GM23338 (cell line): ENCODE results near the gene CHST2. TPM values are rescaled to one million over a fixed set of nuclear protein-coding genes. Genes with fewer than 3 reads are reported as not detected.

Source experiments
- ATAC-seq: fragments of 200-7000 bp; cut with Tn5 transposase; 3 replicates; pipeline ENCODE4 v1.9.1; 2020
- DNase-seq: peaks from one replicate; pipeline ENCODE4 v3.0.0-alpha.2; 2015; ENCODE audit warnings: low spot score
- H2AFZ ChIP-seq: fragments of 200-600 bp; sonication (generic); 2 replicates; pipeline ENCODE4 v1.8.0; 2016; ENCODE audit warnings: antibody characterized with exemption, mild to moderate bottlenecking, moderate library complexity
- H3F3A ChIP-seq: fragments of 200-600 bp; sonication (generic); replicated peaks from 2 replicates; pipeline ENCODE4 v1.8.0; 2017; ENCODE audit warnings: antibody characterized with exemption, mixed run types, low read depth
- H3K27ac ChIP-seq: fragments of 200-600 bp; sonication (generic); 2 replicates; pipeline ENCODE4 v1.6.1; 2016; ENCODE audit warnings: low read depth
- H3K27me3 ChIP-seq: fragments of 200-600 bp; sonication (generic); 2 replicates; pipeline ENCODE4 v1.8.0; 2016; ENCODE audit warnings: mild to moderate bottlenecking, mixed run types, moderate library complexity; ENCODE audit not compliant: insufficient read depth
- H3K36me3 ChIP-seq: fragments of 200-600 bp; sonication (generic); 2 replicates; pipeline ENCODE4 v1.8.0; 2016; ENCODE audit warnings: mild to moderate bottlenecking; ENCODE audit not compliant: insufficient read depth
- H3K4me1 ChIP-seq: fragments of 200-600 bp; sonication (generic); 2 replicates; pipeline ENCODE4 v1.8.0; 2016; ENCODE audit warnings: mild to moderate bottlenecking, moderate library complexity; ENCODE audit not compliant: insufficient read depth
- H3K4me2 ChIP-seq: fragments of 200-600 bp; sonication (generic); 2 replicates; pipeline ENCODE4 v1.7.1; 2017; ENCODE audit warnings: mixed run types
- H3K4me3 ChIP-seq: fragments of 200-600 bp; sonication (generic); 2 replicates; pipeline ENCODE4 v1.6.1; 2016; ENCODE audit warnings: mixed run types
- H3K79me2 ChIP-seq: fragments of 200-600 bp; sonication (generic); replicated peaks from 2 replicates; pipeline ENCODE4 v1.8.0; 2017; ENCODE audit warnings: mild to moderate bottlenecking; ENCODE audit not compliant: insufficient read depth
- H3K9me2 ChIP-seq: fragments of 200-600 bp; sonication (generic); 2 replicates; pipeline ENCODE4 v1.8.0; 2017; ENCODE audit not compliant: insufficient read depth
- H4K20me1 ChIP-seq: fragments of 200-600 bp; sonication (generic); replicated peaks from 2 replicates; pipeline ENCODE4 v1.8.0; 2017; ENCODE audit warnings: mild to moderate bottlenecking; ENCODE audit not compliant: insufficient read depth
- H3K27ac Mint-ChIP-seq: 2 replicates; pipeline ENCODE4 v1.8.0; 2020; ENCODE audit warnings: inconsistent platforms, mild to moderate bottlenecking, moderate library complexity, mixed read lengths
- H3K27me3 Mint-ChIP-seq: 3 replicates; pipeline ENCODE4 v1.8.0; 2022; ENCODE audit warnings: low read depth, mild to moderate bottlenecking, moderate library complexity, mixed read lengths, inconsistent platforms; ENCODE audit not compliant: insufficient read depth, poor library complexity
- H3K36me3 Mint-ChIP-seq: 3 replicates; pipeline ENCODE4 v1.8.0; 2021; ENCODE audit warnings: low read depth, mild to moderate bottlenecking, inconsistent platforms, moderate library complexity, mixed read lengths
- H3K4me1 Mint-ChIP-seq: 3 replicates; pipeline ENCODE4 v1.8.0; 2020; ENCODE audit warnings: mild to moderate bottlenecking, inconsistent platforms, mixed read lengths
- H3K4me3 Mint-ChIP-seq: 3 replicates; pipeline ENCODE4 v1.8.0; 2021; ENCODE audit warnings: moderate library complexity, mild to moderate bottlenecking, inconsistent platforms, mixed read lengths
- H3K9me3 Mint-ChIP-seq: 3 replicates; pipeline ENCODE4 v1.8.0; 2020; ENCODE audit warnings: moderate library complexity, mild to moderate bottlenecking, inconsistent platforms, mixed read lengths
- CREB1 ChIP-seq: fragments of 250-450 bp; sonication (Bioruptor Pico); IDR thresholded peaks from 2 replicates; pipeline ENCODE4 v1.5.0; 2020; ENCODE audit warnings: low read depth, mild to moderate bottlenecking, moderate library complexity
- ETS1 ChIP-seq: IDR thresholded peaks from 2 replicates; pipeline ENCODE4 v1.6.1; 2016; ENCODE audit warnings: antibody characterized with exemption
- EZH2 ChIP-seq: fragments of 200-600 bp; sonication (generic); IDR thresholded peaks from one replicate; pipeline ENCODE4 v1.8.0; 2017; ENCODE audit warnings: antibody characterized with exemption, mild to moderate bottlenecking, low read depth; ENCODE audit not compliant: unreplicated experiment
- EZH2phosphoT487 ChIP-seq: fragments of 200-600 bp; sonication (generic); IDR thresholded peaks from one replicate; pipeline ENCODE4 v1.8.1; 2018; ENCODE audit warnings: antibody characterized with exemption; ENCODE audit not compliant: unreplicated experiment
- JUNB ChIP-seq: IDR thresholded peaks from one replicate; pipeline ENCODE4 v1.6.1; 2016; ENCODE audit warnings: antibody characterized with exemption; ENCODE audit not compliant: unreplicated experiment
- NANOG ChIP-seq: IDR thresholded peaks from 2 replicates; pipeline ENCODE4 v1.6.1; 2016; ENCODE audit warnings: antibody characterized with exemption, borderline replicate concordance
- POLR2AphosphoS5 ChIP-seq: IDR thresholded peaks from 2 replicates; pipeline ENCODE4 v1.6.1; 2016; ENCODE audit warnings: antibody characterized with exemption, low read depth
- REST ChIP-seq: IDR thresholded peaks from one replicate; pipeline ENCODE4 v1.6.1; 2018; ENCODE audit warnings: antibody characterized with exemption; ENCODE audit not compliant: unreplicated experiment
- ZNF114 ChIP-seq: fragments of 250-450 bp; sonication (Bioruptor Pico); IDR thresholded peaks from 2 replicates; pipeline ENCODE4 v1.5.0; 2020; ENCODE audit warnings: mild to moderate bottlenecking, moderate library complexity
- ZNF331 ChIP-seq: fragments of 250-450 bp; sonication (Bioruptor Pico); IDR thresholded peaks from 2 replicates; pipeline ENCODE4 v1.5.0; 2020; ENCODE audit warnings: low read depth, mild to moderate bottlenecking, moderate library complexity
- polyA plus RNA-seq: library from polyadenylated mRNA; unstranded; fragments of >200 nt; fragmentation: Nextera tagmentation; extraction: Ambion mirVana; gene quantifications from 2 replicates; pipeline ENCODE4 v1.2.1, GENCODE V29; 2016
- total RNA-seq: library from RNA; depleted of rRNA; stranded (reverse); fragments of >200 nt; shearing (Covaris generic); gene quantifications from 2 replicates; pipeline ENCODE4 v1.2.3, GENCODE V29; 2014

Gene CHST2
- total and polyA plus RNA-seq, 2 experiments from 2014 or later = 4.1 to 28.3 TPM

GRCh38 chr3:143080196-143080595, 39.4 kb upstream of the CHST2 start:
- Histone ChIP-seq H3K4me3 (no peak overlapping the region), H3K36me3 (no peaks in the 10 kb centered on the region), H3F3A (no peaks in the 10 kb centered on the region), H3K79me2 (no peaks in the 10 kb centered on the region), H2AFZ (0 out of 2 replicates have a peak overlapping the region, but pooled peaks have one; percentile 50), H3K27me3 (no peaks in the 10 kb centered on the region), H4K20me1 (no peaks in the 10 kb centered on the region), H3K27ac (no peak overlapping the region), H3K4me2 (no peak overlapping the region), H3K4me1 (no peaks in the 10 kb centered on the region), H3K9me2 (no peaks in the 10 kb centered on the region)
- H3K27me3 Mint-ChIP-seq = no peaks in the 10 kb centered on the region
- peaks cover 11% of the 10 kb centered on the region for H3K36me3 Mint-ChIP-seq
- H3K9me3 Mint-ChIP-seq = peaks cover 17% of the 10 kb centered on the region
- no peak for TF ChIP-seq REST
- TF ChIP-seq JUNB = no peak
- no peak for TF ChIP-seq NANOG
- no peak for TF ChIP-seq POLR2AphosphoS5
- TF ChIP-seq ZNF331 (CRISPR knock-in tag) = no peak
- no peak for TF ChIP-seq ZNF114 (CRISPR knock-in tag)
- TF ChIP-seq EZH2phosphoT487 = no peak
- ATAC-seq = no peak
- peaks cover 6% of the 10 kb centered on the region; the same call in 2 of the 3 replicates for H3K4me1 Mint-ChIP-seq
- DNase-seq = no peak
- H3K27ac Mint-ChIP-seq = no peak overlapping the region
- no peak overlapping the region for H3K4me3 Mint-ChIP-seq

DNA sequence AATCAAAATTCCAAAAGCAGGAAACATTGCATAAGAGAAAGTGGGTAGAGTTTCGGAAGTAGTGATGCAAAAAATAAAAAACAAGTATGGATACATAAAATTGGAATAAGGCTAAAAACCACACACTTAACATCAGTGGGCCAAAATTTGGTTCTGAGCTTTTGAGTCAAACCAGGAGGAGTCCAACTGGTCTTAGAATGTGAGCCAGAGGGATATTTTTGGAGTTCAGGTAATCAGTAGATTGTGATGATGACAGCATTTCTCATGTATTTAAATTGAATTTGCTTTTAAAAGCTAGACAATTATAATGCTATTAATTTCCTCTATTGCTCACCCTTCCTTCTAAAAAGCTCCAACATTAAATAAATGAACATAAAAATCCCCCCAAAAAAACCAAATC, 38.2 kb upstream of the CHST2 start:
- Histone ChIP-seq H3F3A (no peaks in the 10 kb centered on the region), H3K4me2 (no peak overlapping the region), H3K27me3 (no peaks in the 10 kb centered on the region), H3K4me1 (no peaks in the 10 kb centered on the region), H3K4me3 (no peak overlapping the region), H3K36me3 (no peaks in the 10 kb centered on the region), H2AFZ (no peak overlapping the region), H4K20me1 (no peaks in the 10 kb centered on the region), H3K9me2 (no peaks in the 10 kb centered on the region), H3K27ac (no peak overlapping the region), H3K79me2 (no peaks in the 10 kb centered on the region)
- no peak for DNase-seq
- H3K4me3 Mint-ChIP-seq = no peak overlapping the region
- no peaks in the 10 kb centered on the region for H3K27me3 Mint-ChIP-seq
- peaks cover 18% of the 10 kb centered on the region for H3K9me3 Mint-ChIP-seq
- no peak for ATAC-seq
- H3K27ac Mint-ChIP-seq = no peak overlapping the region
- H3K36me3 Mint-ChIP-seq = peaks cover 13% of the 10 kb centered on the region
- peaks cover 6% of the 10 kb centered on the region; the same call in 2 of the 3 replicates for H3K4me1 Mint-ChIP-seq
- TF ChIP-seq ZNF331 (CRISPR knock-in tag) (no peak), CREB1 (no peak), ZNF114 (CRISPR knock-in tag) (no peak), EZH2phosphoT487 (no peak), NANOG (no peak), POLR2AphosphoS5 (no peak), JUNB (no peak), REST (no peak), EZH2 (no peak), ETS1 (no peak)
